Mucosa of rectum (tissue), 2 donors: ENCODE data around the gene HTT-AS.
A peak's percentile ranks its signal among the peaks of the same experiment; 100 is the strongest.

Source experiments
- H3K27ac ChIP-seq, 2 donors: one replicate each; pipeline ENCODE4 v1.7.0; 2013; ENCODE audit warnings: inconsistent platforms in 2 of 2, low read depth in 2 of 2, low read length in 2 of 2
- H3K27me3 ChIP-seq, 2 donors: one replicate each; pipeline ENCODE4 v1.7.0; 2013; ENCODE audit warnings: low read length in 2 of 2; ENCODE audit not compliant: control insufficient read depth in 2 of 2, insufficient read depth in 2 of 2
- H3K36me3 ChIP-seq, 2 donors: one replicate each; pipeline ENCODE4 v1.7.0; 2013; ENCODE audit warnings: low read length in 2 of 2; ENCODE audit not compliant: control insufficient read depth in 2 of 2, insufficient read depth in 2 of 2
- H3K4me1 ChIP-seq, 2 donors: one replicate each; pipeline ENCODE4 v1.7.0; 2013; ENCODE audit warnings: low read length in 2 of 2, mild to moderate bottlenecking in 1 of 2; ENCODE audit not compliant: control insufficient read depth in 2 of 2, insufficient read depth in 2 of 2
- H3K4me3 ChIP-seq, 2 donors: one replicate each; pipeline ENCODE4 v1.7.0; 2013; ENCODE audit warnings: low read length in 2 of 2
- H3K9ac ChIP-seq, 2 donors: one replicate each; pipeline ENCODE4 v1.7.0; 2013; ENCODE audit warnings: low read length in 2 of 2, low read depth in 1 of 2, mild to moderate bottlenecking in 1 of 2
- H3K9me3 ChIP-seq, 2 donors: one replicate each; pipeline ENCODE4 v1.7.0; 2013; ENCODE audit warnings: low read length in 2 of 2; ENCODE audit not compliant: control insufficient read depth in 2 of 2
- donor health status: healthy.
- donor health status: Normal muscosa, but diverticular disease.

HTT-AS gene

DNA sequence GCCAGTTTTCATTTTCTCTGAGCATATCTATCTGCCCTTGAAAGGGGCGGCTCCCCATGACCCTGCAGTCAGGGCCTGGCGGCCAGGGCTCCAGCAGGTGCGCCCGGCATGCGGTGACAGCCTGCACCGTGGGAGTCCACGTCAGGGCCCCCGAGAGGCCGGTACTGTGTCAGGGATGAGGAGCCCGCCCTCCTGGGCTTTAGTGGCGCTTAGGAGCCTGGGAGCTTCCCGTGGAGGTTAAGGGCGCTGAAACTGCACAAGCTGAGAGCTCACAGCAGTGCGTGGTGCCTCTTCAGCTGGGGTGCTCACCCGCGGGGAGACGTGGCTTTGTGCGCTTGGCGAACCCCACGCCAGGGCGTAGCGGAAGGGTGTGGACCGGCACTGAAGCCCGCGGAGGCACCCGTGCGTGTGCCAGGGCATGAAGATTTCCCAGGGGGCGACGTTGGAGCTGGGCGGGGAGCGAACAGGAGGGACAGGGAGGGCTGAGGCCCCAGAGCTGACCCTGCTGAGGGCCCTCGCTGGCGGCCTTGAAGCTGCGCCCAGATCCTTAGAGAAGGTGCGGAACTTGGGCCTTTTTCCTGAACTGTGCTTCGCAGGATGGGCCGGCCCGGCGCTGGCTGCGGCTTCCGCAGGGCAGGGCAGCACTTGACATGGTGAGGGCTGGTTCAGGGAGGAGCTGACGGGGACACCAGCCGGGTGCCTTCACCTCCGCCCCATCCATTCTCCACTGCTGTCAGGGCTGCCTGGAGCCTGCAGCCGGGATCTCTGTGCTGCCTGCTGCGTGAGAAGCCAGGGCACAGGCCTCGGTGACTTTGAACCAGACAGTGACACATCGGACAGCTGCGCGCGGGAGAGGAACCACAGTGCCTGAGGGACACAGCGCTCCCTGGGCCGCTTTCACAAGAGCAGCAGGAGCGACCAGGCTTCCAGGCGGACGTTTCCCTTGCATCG, 32.9 kb downstream of the HTT-AS start:
- H3K27ac ChIP-seq, result peak overlapping the region; percentile 48 to 51
- no peaks in the 10 kb centered on the region for H3K27me3 ChIP-seq
- H3K9me3 ChIP-seq, result no peaks in the 10 kb centered on the region
- peaks cover 12 to 24% of the 10 kb centered on the region in 2 donors for H3K4me1 ChIP-seq
- H3K36me3 ChIP-seq, result no peaks in the 10 kb centered on the region
- peak overlapping the region; percentile 68 to 72 for H3K9ac ChIP-seq
- peak overlapping the region; percentile 75 to 78 for H3K4me3 ChIP-seq

DNA sequence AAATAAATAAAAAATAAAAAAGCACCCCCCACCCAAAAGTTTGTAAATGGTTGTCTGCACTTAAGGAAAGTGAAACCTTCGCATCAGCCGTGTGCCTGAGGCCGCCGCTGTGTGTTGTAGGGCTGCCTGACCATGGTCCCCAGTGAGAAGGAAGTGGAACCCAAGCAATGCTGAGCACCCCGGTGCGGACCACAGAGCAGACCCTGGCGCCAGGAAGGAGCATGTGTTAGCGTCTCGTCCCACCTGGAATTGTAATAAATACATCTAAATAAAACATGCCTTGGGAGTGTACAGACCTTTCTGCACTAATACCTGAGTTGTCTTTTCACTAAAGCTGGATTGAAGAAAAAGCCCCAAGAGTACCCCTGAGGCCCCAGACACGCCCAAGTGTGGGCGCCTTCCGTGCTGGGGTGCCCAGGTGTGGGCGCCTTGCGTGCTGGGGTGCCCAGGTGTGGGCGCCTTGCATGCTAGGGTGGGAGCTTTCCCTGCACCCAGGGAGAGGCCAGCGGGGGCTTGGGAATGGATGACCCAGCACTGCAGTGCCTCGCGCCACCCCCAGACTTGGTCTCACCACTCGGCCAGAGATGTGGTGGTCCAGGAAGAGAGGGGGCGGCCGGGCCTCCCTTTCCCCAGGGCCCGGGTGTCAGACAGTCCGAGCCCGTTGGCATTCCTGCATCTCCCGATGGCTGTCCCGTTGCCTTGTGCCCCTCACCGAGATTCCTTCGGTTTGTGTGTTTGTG, 33.7 kb downstream of the HTT-AS start:
- Histone ChIP-seq H3K27ac (no peak overlapping the region), H3K4me3 (peak overlapping the region; percentile 75 to 78)

GRCh38 chr4:3039706-3040366, 34.5 kb downstream of the HTT-AS start:
- H3K4me3 ChIP-seq, result no peak overlapping the region
- H3K27ac ChIP-seq, result no peak overlapping the region
- H3K36me3 ChIP-seq, result no peaks in the 10 kb centered on the region
- peaks cover 11 to 19% of the 10 kb centered on the region in 2 donors for H3K4me1 ChIP-seq
- H3K9ac ChIP-seq, result no peak overlapping the region
- H3K27me3 ChIP-seq, result no peaks in the 10 kb centered on the region
- H3K9me3 ChIP-seq, result no peaks in the 10 kb centered on the region

More for the DNA sequence above, 33.7 kb downstream of the HTT-AS start:
- Histone ChIP-seq H3K9me3 (no peaks in the 10 kb centered on the region), H3K4me1 (peaks cover 12 to 24% of the 10 kb centered on the region in 2 donors), H3K27me3 (no peaks in the 10 kb centered on the region), H3K36me3 (no peaks in the 10 kb centered on the region), H3K9ac (peak overlapping the region in 1 of 2 donors; percentile 72)

DNA sequence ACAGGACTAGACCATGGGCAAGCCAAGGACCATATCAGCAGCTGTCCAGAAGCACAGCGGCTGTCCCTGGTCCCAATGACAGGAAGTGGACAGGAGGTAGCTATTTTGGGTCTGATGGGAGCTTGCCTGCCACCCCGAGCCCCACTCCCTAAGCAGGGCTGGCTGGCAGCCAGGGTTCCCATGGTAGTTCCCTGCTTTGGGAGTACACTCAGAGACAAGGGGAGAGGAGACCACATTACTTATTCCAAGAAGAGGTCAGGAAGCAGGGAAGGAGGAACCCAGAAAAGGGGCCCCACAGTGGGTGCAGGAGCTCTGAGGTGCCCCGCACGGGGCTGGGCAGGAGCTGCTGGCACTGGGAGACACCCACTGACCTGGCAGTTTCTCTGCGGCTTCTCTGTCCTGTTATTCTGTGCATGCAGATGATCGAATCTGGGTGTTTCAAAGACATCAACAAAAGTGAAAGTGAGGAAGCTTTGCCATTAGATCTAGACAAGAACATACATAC, 36.3 kb downstream of the HTT-AS start:
- Histone ChIP-seq H3K36me3 (no peaks in the 10 kb centered on the region), H3K27ac (no peak overlapping the region), H3K4me3 (peak overlapping the region in 1 of 2 donors; percentile 27), H3K9me3 (no peaks in the 10 kb centered on the region), H3K9ac (peak overlapping the region in 1 of 2 donors; percentile 9), H3K4me1 (peaks cover 8 to 19% of the 10 kb centered on the region in 2 donors), H3K27me3 (no peaks in the 10 kb centered on the region)

GRCh38 chr4:3036131-3036952, 38.0 kb downstream of the HTT-AS start:
- no peaks in the 10 kb centered on the region for H3K27me3 ChIP-seq

DNA sequence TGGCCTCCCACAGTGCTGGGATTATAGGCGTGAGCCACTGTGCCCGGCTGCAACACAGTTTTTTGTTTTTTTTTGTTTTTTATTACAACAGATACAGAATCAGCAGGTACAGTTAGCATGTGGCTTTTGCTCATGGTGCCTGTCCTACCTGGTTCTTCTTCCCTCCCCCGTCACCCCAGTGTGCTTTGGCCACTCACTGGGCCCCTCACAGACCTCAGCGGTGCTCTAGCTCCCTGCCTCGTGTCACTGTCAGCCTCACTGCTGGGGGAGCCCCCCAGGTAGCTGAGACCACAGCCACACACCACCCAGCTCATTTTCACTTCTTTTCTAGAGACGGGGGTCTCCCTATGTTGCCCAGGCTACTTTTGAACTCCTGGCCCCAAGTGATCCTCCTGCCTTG, 38.7 kb downstream of the HTT-AS start:
- H3K36me3 ChIP-seq, result no peaks in the 10 kb centered on the region
- no peaks in the 10 kb centered on the region for H3K9me3 ChIP-seq
- peaks cover 2 to 3% of the 10 kb centered on the region in 2 donors for H3K4me1 ChIP-seq
- H3K27ac ChIP-seq, result no peak overlapping the region
- H3K27me3 ChIP-seq, result no peaks in the 10 kb centered on the region
- H3K9ac ChIP-seq, result no peak overlapping the region
- H3K4me3 ChIP-seq, result no peak overlapping the region

More at GRCh38 chr4:3036131-3036952, 38.0 kb downstream of the HTT-AS start:
- Histone ChIP-seq H3K9ac (no peak overlapping the region), H3K4me1 (peaks cover 8 to 9% of the 10 kb centered on the region in 2 donors), H3K27ac (no peak overlapping the region), H3K36me3 (no peaks in the 10 kb centered on the region), H3K9me3 (no peaks in the 10 kb centered on the region), H3K4me3 (no peak overlapping the region)

DNA sequence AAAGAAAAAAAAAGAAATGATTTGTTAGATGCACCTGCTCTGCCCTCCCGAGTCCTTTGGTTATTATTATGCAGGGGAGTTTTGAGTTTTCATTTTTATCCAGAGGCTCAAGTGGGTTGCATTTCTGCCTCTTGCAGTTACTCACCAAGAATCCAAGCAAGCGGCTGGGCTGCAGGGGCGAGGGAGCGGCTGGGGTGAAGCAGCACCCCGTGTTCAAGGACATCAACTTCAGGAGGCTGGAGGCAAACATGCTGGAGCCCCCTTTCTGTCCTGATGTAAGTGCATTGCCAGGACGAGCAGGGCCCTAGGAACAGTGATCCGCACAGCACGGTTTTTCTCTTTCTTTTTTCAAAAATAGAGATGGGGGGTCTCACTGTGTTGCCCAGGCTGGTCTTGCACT, 39.1 kb downstream of the HTT-AS start:
- no peak overlapping the region for H3K9ac ChIP-seq
- H3K4me1 ChIP-seq, result peaks cover 2 to 3% of the 10 kb centered on the region in 2 donors

DNA sequence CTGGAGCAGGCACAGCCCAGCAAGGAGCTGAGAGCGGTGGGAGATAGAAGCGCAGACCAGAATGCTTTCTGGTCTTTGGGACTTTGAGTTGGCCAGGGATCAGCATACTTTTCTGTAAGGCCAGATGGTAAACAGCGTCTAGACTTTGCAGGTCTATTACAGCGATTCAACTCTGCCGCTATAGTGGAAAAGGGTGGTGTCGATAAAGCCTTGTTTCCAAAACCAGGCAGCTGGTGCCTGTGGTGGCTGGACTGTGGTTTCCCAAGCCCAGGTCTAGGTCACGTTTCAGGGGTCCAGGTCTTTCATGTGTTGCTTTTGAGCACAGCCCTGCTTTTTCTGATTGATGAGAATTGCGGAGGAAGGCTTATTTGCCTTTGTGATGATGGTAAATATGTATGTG, 40.1 kb downstream of the HTT-AS start:
- Histone ChIP-seq H3K36me3 (no peaks in the 10 kb centered on the region), H3K9me3 (no peaks in the 10 kb centered on the region), H3K9ac (no peak overlapping the region), H3K27ac (no peak overlapping the region), H3K4me3 (no peak overlapping the region), H3K27me3 (no peaks in the 10 kb centered on the region), H3K4me1 (peaks cover 2 to 3% of the 10 kb centered on the region in 2 donors)

More for the DNA sequence above, 39.1 kb downstream of the HTT-AS start:
- no peaks in the 10 kb centered on the region for H3K9me3 ChIP-seq
- H3K36me3 ChIP-seq, result no peaks in the 10 kb centered on the region
- no peaks in the 10 kb centered on the region for H3K27me3 ChIP-seq
- H3K4me3 ChIP-seq, result no peak overlapping the region
- no peak overlapping the region for H3K27ac ChIP-seq

DNA sequence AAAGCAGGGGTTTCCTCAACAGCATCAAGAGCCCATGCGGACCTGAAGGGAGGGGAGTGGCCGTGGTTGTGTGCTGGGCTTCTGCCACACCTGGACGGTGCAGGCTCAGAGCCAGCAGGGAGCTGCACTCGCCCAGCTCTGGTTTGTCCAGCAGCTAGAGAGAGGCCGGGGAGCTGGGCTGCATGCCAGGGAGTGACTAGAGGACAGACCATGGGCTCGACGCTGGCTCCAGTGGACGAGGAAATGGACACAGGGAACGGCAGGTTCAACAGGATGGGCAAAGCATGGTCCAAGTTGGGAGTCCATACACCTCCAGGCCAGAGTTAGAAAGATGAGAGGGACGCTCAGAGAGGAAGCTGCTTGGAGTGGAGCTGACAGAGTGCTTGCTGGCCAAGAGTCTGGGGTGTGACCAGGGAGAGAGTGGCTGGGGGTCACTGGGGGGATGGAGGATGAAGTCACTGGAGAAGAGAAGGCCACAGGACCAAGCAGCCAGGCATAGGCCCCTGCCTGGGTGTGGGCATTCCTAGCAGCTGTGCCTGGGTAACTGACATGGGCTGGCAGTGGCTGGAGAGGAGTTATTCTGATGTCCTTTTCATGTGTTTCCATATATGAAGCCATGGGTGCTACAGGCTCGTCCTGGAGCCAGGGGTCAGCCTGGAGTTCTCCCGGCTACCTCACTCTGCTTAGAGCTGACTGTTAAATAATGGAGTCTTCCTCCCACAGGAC, 42.8 kb downstream of the HTT-AS start:
- H3K9ac ChIP-seq, result no peak overlapping the region
- H3K9me3 ChIP-seq, result no peaks in the 10 kb centered on the region
- H3K4me1 ChIP-seq, result no peaks in the 10 kb centered on the region
- H3K27me3 ChIP-seq, result no peaks in the 10 kb centered on the region
- H3K27ac ChIP-seq, result no peak overlapping the region
- H3K36me3 ChIP-seq, result no peaks in the 10 kb centered on the region
- H3K4me3 ChIP-seq, result no peak overlapping the region
